ENCODE results near the gene YPEL2.
"Not testable (repeated sequence)": the region's sequence is repeated elsewhere in the genome, so short reads cannot be mapped to it uniquely, and the experiment has no call there.

The YPEL2 gene

GRCh38 chr17:59377410-59377809, 46.0 kb downstream of the YPEL2 start:
- DNase-seq (ENCODE audit: low read depth in 2 of 2) = no peak

DNA sequence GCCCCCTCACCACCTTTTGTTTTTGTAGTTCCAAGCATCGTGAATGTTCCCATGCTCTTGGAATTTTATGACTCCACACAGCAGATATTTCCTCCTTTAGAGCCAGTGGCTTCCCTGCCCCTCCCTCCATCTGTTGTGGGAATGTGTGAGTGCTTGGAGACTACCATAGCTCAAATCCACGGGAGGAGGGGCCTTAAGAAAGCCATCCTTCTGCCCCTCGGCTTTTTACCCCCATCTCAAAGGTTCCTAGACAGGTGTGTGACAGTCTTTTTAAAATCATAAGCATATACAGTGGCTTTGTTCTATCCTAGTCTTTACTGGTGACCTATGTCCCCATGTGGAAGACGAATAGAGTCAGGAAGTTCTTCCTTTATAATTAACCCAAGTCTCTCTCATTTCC, 47.2 kb downstream of the YPEL2 start:
- DNase-seq (ENCODE audit: low read depth in 2 of 2) = no peak

DNA sequence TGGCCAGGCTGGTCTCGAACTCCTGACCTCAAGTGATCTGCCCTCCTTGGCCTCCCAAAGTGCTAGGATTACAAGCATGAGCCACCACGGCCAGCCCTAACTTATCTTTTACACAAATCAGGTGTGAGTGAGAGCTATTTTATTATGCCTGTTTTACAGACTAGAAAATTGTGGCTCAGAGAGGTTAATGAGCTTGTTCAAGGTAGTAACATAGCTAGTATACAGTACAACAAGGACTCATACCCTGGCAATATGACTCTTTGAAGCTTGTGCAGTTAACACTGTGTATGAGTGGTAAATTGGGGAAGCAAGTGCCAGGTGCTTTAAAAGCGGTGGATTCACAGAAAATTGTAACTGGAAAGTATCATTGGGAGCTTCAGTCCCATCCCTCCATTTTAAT, 49.0 kb downstream of the YPEL2 start:
- no peak for DNase-seq (ENCODE audit: low read depth in 2 of 2)

DNA sequence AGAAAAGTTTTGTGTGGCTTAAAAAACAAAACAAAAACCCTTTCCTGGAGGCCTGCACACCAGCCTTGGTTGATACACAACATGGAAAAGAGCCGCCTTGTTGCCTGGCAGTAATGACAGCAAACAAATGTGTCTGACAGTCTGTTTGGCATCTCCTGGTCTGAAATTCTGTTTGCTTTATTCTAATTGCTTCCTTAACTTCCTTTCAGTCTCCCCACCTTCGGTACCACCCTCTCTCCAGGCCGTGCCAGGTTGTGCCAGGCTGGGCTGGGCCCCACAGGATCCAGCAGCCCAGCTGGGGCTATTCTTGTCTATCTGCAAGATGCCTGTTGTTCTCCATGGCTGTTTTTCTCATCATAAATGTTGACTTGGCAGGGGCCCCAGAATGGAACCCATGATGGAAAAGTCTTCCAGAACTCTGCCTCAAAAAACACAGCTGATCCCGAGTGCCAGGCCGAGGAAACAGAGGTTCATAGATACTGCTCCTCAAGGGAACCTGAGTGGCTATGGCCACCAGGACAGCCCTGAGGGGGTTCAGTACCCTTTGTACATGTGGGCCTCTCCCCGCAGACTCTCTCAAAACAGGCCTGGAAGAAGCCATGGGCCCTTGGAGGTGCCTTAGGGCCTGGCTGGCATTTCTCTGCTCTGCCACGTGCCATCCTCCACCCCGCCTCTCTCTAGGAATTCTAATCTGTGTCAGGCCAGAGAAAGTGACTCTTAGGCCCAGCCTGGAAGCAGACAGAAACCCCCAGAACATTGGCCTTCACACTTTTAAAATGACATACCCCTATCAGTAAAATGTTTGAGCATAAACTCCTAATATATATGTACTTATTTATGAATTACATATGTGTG, 50.5 kb downstream of the YPEL2 start:
- no peak for DNase-seq (ENCODE audit: low read depth in 2 of 2)

DNA sequence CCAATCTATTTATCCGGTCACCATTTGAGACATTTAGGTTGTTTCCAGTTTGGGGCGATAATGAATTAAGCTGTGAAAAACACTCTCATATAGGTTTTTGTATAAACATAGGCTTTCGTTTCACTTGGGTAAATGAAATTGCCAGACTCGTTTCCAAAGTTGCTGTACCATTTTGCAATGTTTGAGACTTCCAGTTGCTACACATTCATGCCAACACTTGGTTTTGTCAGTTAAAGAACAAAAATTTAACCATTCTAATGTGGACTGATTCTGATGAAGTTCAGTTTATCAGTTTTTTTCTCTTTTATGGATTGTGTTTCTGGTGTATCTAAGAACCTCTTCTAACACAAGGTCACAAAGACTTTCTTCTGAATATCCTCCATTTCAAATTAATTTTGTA, 52.4 kb downstream of the YPEL2 start:
- DNase-seq (ENCODE audit: low read depth in 2 of 2) = no peak

DNA sequence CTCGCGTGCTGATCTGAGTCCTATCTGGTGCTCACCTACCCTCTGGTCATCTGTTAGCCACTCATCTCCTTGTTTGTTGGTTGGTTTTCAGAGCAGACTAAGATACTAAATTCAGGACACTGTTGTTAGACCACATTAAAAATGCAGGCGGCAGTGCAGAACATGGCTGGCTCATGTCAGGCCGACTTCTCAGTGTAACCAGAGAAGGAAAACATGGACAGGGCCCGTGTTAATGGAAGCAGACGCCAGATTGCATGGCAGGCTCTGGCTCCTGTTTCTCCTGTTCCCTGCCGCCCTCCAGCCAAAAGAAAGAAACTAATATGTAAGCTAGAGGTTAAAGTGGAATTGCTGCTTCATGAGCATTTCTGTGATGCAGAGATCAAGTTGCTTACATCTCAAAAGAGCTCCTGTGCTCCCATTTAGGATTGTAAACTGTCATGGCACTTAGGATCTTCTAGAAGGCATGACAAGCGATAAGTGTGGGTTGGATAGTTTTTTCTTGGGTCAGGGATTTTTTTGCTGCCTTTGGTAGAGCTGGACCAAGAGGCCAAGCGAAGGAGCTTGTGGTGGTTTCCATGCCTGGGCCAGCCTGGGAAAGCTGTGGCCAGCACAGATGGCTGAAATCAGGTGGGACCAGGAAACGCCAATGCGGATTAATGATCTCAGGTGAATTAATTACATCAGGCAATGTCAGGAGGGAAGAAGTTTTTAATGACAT, 56.1 kb downstream of the YPEL2 start:
- no peak for DNase-seq (ENCODE audit: low read depth in 2 of 2)

GRCh38 chr17:59388069-59388556, 56.7 kb downstream of the YPEL2 start:
- DNase-seq (ENCODE audit: low read depth in 2 of 2) = no peak

DNA sequence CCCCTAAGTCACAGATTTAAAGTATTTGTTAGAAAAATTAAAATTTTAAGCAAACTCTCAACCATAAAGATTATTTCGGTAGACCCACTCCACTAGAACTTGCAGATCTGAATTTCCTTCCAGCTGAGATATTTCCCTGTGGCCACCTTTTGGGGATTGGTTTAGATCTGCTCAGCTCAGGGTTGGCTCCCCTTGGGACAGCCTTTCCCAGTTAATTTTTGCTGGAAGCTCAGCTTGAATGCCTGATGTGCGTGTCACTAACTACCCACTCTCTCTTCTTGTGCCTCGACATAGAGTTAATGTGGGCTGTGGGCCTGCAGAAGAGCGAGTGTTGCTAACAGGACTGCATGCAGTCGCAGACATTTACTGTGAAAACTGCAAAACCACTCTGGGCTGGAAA, 57.6 kb downstream of the YPEL2 start:
- DNase-seq (ENCODE audit: low read depth in 2 of 2) = no peak

DNA sequence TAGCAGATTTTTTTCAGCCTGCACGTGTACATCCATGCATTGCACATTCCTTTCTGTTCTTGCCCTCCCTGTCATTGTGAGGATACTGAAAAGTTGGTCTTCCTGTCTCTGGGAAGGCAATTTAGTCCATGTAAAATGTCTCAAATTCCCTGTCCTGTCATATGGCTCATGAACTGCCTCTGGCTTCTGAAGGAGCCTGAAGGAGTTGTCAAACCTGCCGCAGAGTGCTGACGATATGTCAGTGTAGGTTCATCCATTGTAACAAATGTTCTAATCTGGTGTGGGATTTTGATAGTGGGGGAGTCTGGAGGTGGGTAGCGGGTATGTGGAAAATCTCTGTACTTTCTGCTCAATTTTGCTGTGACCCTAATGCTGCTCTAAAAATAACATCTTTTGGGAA, 59.6 kb downstream of the YPEL2 start:
- DNase-seq (ENCODE audit: low read depth in 2 of 2) = no peak

- no peak for DNase-seq (ENCODE audit: low read depth in 2 of 2)
Observed at GRCh38 chr17:59392973-59393679, 61.7 kb downstream of the YPEL2 start.

DNA sequence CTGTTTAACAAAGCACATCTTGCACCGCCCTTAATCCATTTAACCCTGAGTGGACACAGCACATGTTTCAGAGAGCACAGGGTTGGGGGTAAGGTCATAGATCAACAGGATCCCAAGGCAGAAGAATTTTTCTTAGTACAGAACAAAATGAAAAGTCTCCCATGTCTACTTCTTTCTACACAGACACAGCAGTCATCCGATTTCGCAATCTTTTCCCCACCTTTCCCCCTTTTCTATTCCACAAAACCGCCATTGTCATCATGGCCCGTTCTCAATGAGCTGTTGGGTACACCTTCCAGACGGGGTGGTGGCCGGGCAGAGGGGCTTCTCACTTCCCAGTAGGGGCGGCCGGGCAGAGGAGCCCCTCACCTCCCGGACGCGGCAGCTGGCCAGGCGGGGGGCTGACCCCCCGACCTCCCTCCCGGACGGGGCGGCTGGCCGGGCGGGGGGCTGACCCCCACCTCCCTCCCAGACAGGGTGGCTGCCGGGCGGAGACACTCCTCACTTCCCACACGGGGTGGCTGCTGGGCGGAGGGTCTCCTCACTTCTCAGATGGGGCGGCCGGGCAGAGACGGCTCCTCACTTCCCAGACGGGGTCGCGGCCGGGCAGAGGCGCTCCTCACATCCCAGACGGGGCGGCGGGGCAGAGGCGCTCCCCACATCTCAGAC, 62.4 kb downstream of the YPEL2 start:
- not testable (repeated sequence) for DNase-seq (ENCODE audit: low read depth in 2 of 2)

DNA sequence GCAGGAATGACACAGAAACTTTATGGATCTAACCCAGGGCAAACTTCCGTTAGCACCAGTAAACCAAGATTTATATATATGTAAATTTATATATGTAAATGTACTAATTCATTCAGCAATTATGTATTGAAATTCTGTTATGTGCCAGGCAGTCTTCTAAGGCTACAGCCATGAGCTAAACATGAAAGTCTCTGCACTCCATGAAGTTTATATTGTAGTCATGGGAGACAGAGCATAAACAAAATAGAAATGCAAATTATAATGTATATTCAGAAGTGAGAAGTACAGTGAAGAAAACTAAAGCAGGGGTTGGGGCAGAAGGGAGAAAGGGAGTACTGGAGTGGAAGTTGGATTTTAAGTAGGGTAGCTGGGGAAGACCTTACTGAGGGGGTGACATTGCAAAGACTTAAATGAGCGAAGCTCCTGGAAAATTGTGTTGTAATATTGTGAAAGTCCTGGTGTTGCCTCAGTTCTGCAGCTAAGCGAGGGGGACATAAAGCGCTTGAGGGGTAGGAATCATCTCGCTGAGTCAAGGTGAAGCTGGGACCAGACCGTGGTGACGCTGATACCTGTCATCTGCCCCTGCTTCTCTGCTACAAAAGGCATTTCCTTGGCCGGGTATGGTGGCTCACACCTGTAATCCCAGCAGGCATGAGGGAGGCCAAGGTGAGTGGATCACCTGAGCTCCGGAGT, 64.8 kb downstream of the YPEL2 start:
- DNase-seq (ENCODE audit: low read depth in 2 of 2) = no peak

DNA sequence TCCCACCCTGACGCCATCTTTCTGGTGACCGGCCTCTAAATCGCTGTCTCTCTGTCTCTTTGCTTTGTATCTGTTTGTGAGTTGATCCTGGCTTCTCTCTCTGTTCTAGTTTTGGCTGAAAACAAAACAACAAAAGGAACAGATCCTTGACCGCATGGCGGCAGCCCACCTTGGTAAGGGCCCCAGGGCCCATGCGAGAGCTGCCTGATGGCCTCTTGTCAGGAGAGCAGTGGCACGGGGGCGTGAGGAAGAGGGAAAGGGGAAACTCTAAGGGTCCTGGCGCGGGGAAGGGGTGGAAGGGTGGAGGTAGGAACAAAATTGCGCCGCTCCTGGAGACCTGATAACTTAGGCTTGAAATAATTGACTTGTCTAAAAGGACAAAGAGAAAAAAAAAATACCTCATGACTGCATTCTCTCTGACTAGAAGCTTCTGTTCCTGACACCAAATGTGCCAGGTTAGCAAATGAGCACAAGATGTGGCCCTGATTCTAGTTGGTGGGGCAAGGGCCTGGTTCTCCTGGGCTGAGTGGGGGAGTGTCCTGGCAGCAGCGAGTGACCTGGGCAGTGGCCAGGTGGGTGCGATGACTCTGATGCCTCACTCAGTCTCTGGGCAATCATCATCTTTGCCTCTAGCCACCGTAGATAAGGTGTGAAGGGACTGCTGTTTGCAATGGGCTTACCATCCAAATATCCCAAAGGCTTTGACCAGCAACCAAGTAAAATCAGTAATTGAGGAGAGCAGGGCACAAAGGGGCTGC, 66.0 kb downstream of the YPEL2 start:
- DNase-seq (ENCODE audit: low read depth in 2 of 2) = no peak

DNA sequence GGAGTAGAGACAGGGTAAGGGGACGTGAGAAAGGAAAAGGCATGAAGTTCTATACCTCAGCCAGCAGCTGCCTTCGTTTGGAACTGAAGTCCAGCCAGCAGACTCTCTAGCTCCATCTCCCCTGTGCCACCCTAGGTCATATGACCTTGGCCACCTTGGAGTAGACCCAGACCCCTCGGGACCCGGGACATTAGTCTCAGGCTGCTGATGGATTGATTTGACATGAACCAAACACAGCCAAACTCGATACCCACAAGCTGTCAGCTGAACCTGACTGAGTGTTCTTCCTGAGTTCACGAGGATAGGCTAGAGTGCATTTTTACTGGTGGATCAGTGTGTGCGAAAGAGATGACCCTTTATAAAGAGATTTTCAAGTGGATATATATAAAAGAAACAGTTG, 68.5 kb downstream of the YPEL2 start:
- no peak for DNase-seq (ENCODE audit: low read depth in 2 of 2)

- no peak for DNase-seq (ENCODE audit: low read depth in 2 of 2)
Observed at GRCh38 chr17:59400858-59401257, 69.4 kb downstream of the YPEL2 start.

DNA sequence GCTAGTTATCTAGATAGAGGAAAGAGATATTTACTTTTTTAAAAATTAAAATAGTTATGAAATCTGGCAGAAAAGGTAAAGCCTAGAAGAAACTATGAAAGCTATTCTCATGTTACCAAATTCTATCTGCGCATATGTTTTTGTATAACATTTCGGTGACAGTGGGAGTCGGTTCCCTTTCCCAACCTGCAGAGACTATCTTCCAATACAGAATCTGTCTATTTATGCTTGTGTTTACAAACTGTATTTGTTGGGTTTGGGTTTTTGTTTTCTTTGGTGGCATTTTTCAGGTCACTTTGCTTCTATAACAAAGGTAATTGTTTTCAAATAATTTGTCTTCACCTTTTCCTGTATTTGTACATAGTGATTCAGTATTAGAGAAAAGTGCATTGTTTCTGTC, 69.8 kb downstream of the YPEL2 start:
- DNase-seq (ENCODE audit: low read depth in 2 of 2) = no peak

GRCh38 chr17:59401725-59402124, 70.3 kb downstream of the YPEL2 start:
- no peak for DNase-seq (ENCODE audit: low read depth in 2 of 2)

- no peak for DNase-seq (ENCODE audit: low read depth in 2 of 2)
Observed at GRCh38 chr17:59402760-59403159, 71.3 kb downstream of the YPEL2 start.

GRCh38 chr17:59404471-59404870, 73.0 kb downstream of the YPEL2 start:
- DNase-seq (ENCODE audit: low read depth in 2 of 2) = no peak

DNA sequence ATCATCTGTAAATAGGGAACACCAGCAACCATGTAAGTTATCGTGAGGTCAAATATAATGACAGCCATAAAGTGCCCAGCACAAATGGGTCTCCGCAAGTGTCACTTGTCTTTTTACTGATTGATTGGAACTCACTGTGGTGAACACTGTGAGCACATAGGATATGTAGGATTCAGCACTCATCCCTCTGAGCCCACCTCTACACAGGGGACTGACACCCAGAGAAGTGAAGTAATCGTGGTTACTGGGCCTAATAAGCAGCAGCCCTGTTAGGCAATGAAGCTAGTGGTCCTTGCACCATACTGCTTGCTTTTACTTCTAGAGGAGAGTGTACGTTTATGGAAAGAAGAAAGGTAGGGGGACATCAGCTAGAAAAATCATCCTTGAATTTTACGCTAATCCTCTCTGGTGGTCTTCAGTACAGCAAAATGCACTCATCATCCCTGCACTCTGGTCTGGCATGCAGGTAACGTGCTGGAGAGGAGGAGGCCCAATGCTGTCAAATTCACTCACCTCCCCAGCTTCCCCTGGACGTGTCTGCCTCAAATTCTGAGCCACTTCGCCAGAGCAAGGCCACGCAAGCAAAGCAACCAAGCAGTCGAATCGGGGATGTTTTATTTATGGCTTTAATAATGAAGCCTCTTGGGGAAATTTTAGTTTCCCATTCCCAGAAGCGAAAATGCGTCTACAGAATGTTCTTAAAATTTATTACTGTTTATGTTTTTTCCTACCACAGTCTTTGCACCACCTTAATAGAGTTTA, 74.7 kb downstream of the YPEL2 start:
- no peak for DNase-seq (ENCODE audit: low read depth in 2 of 2)
